ENCODE measurements around the gene USP14.

Gene USP14

DNA sequence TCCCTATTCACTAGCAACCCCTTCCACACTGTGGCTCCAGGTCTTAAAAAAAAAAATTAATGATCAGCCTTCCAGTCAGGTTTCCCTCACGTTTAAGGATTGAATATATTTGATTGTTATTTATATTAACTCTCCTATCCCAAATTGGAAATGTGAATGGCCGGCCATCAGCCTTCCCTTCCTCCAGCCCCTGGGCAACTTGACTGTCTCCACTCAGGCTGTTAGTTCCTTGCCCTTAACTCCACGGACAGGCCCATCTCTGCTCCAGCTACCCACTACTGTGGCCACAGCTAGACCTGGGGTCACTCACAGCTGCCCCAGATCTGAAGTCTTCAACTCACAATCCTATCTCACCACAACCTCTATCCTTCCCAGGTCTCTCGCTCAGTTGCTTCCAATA, 69.5 kb downstream of the USP14 start:
- Histone ChIP-seq H3K4me3 (ENCODE audit: extremely low read depth, insufficient read depth, low read length, poor library complexity, severe bottlenecking) (no peak overlapping the region), H3K36me3 (ENCODE audit: control insufficient read depth, insufficient read depth, low read length) (peaks cover 55% of the 10 kb centered on the region), H3K9me3 (ENCODE audit: control insufficient read depth, low read length) (no peaks in the 10 kb centered on the region), H3K4me1 (ENCODE audit: control insufficient read depth, insufficient read depth, low read length, poor library complexity, severe bottlenecking) (no peaks in the 10 kb centered on the region), H3K27ac (ENCODE audit: low read depth, low read length, severe bottlenecking) (no peak overlapping the region)
- 100% methylated on average over 2 of the region's 4 CpGs for WGBS, 2 experiments (ENCODE audit: insufficient coverage in 2 of 2)

DNA sequence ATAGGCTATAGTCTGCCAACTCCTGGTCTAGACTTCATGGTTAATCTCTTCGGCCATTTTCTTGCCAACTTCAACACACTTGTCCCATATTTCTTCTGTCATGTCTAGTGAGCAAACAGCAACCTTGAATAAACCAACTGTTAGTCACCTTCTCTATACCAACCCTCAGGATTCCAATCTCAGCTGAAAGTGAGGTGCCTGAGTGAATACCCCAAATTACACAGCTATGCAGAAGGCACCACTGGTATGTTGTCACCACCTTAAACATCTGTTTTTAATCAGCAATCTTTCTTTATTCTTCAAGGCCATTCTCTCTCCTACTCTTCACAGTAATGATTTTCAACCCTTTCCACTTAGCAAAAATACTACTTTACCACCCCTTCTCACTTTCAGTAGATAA, 70.2 kb downstream of the USP14 start:
- Histone ChIP-seq H3K9me3 (ENCODE audit: control insufficient read depth, low read length) (no peaks in the 10 kb centered on the region), H3K4me1 (ENCODE audit: control insufficient read depth, insufficient read depth, low read length, poor library complexity, severe bottlenecking) (no peaks in the 10 kb centered on the region), H3K4me3 (ENCODE audit: extremely low read depth, insufficient read depth, low read length, poor library complexity, severe bottlenecking) (no peak overlapping the region), H3K36me3 (ENCODE audit: control insufficient read depth, insufficient read depth, low read length) (peaks cover 48% of the 10 kb centered on the region), H3K27ac (ENCODE audit: low read depth, low read length, severe bottlenecking) (no peak overlapping the region)
- 100% methylated on average over 1 of the region's 1 CpG for WGBS, 2 experiments (ENCODE audit: insufficient coverage in 2 of 2)

DNA sequence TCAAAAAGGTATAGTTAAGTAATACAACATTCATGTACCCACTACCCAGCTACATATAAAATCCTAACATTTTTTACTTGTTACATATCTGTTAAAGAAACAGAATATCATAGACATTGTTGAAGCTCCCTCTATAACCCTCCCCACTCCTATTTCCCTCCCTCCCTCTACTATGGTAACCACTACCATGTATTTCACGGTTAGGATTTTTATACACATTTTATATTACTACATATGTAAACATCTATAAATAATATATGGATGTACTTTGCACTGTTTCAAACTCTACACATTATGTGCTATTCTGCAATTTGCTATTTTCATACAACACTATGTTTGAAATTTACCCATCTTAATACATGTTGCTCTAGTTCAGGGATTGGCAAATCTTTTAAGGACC, 73.2 kb downstream of the USP14 start:
- Histone ChIP-seq H3K4me1 (ENCODE audit: control insufficient read depth, insufficient read depth, low read length, poor library complexity, severe bottlenecking) (no peaks in the 10 kb centered on the region), H3K27ac (ENCODE audit: low read depth, low read length, severe bottlenecking) (no peak overlapping the region), H3K36me3 (ENCODE audit: control insufficient read depth, insufficient read depth, low read length) (peaks cover 26% of the 10 kb centered on the region), H3K4me3 (ENCODE audit: extremely low read depth, insufficient read depth, low read length, poor library complexity, severe bottlenecking) (no peak overlapping the region), H3K9me3 (ENCODE audit: control insufficient read depth, low read length) (no peaks in the 10 kb centered on the region)
- no CpG with 5 or more reads among the region's 1 CpG for whole genome bisulfite sequencing, 2 experiments (ENCODE audit: insufficient coverage in 2 of 2)

DNA sequence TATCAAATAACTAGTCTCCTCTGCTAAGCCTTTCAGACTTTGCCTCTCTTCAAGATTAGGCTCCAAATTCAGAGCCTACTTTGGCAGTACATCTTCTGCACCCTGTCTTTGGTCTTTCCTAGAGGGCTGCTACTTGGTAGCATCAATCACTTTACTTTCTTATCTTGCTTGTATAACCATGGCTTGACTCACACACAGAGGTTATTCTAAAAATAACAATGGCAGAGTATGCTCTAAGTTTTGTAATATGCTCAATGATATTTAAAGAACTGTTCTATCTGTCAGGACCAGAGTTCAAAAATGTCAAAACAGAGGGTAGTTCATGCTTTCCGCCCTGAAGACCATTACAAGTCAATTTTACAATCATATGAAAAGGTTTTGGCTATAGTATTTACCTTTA, 81.8 kb downstream of the USP14 start:
- no peaks in the 10 kb centered on the region for H3K4me1 ChIP-seq (ENCODE audit: control insufficient read depth, insufficient read depth, low read length, poor library complexity, severe bottlenecking)
- no CpG with 5 or more reads among the region's 1 CpG for whole genome bisulfite sequencing, 2 experiments (ENCODE audit: insufficient coverage in 2 of 2)
- H3K36me3 ChIP-seq (ENCODE audit: control insufficient read depth, insufficient read depth, low read length): peaks cover 59% of the 10 kb centered on the region
- H3K4me3 ChIP-seq (ENCODE audit: extremely low read depth, insufficient read depth, low read length, poor library complexity, severe bottlenecking): no peak overlapping the region
- no peak overlapping the region for H3K27ac ChIP-seq (ENCODE audit: low read depth, low read length, severe bottlenecking)
- peaks cover 4% of the 10 kb centered on the region for H3K9me3 ChIP-seq (ENCODE audit: control insufficient read depth, low read length)

DNA sequence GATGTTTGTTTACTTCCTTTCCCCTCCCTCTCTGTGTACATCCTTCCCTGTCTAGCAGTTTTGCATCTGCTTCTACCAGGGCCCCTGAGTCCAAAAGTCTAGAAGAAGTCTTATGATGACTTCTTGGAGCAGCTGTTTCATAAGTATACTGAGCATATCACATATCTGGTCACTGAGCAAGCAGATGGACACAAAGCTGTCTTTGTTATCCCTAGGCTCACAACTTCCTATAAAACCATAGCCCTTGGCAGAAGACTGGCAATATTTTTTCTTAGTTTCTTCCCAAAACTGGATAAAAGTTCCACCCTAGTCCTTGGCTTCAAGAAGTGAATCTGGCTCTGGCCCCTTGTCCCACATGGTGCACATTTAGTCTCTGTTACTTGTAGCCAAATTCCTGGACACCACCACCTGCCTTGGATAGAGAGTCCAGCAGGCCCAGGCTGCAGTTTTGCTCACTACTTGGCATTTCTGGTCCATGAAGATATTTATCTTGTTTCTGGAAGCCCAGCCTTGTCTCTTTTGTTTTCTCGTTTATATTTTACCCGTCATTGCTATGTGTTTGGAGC, 87.0 kb downstream of the USP14 start:
- 100% methylated on average over 1 of the region's 2 CpGs; no CpG with 5 or more reads in 1 of the 2 experiments for whole genome bisulfite sequencing, 2 experiments (ENCODE audit: insufficient coverage in 2 of 2)
- H3K9me3 ChIP-seq (ENCODE audit: control insufficient read depth, low read length): peaks cover 4% of the 10 kb centered on the region
- peaks cover 81% of the 10 kb centered on the region for H3K36me3 ChIP-seq (ENCODE audit: control insufficient read depth, insufficient read depth, low read length)
- no peak overlapping the region for H3K27ac ChIP-seq (ENCODE audit: low read depth, low read length, severe bottlenecking)
- H3K4me1 ChIP-seq (ENCODE audit: control insufficient read depth, insufficient read depth, low read length, poor library complexity, severe bottlenecking): no peaks in the 10 kb centered on the region
- H3K4me3 ChIP-seq (ENCODE audit: extremely low read depth, insufficient read depth, low read length, poor library complexity, severe bottlenecking): no peak overlapping the region

DNA sequence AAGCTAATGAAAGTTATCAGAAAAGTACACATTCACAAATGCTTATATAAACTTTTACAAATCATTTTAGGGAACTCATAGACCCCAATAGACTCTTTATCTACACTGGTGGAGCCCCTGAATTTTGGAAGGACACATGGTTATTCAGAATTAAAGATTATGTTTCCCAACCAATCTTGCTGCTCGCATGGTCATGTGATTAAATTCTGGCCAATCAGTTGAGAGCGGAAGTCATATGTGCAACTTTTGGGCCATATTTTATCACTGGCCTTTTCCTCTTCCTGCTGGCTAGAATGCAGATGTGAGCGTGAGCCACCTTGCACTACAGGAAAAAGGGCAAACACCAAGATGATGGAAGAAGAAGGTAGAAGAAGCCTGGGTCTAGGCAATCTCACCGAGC, 89.7 kb downstream of the USP14 start:
- H3K4me1 ChIP-seq (ENCODE audit: control insufficient read depth, insufficient read depth, low read length, poor library complexity, severe bottlenecking): no peaks in the 10 kb centered on the region
- peaks cover 81% of the 10 kb centered on the region for H3K36me3 ChIP-seq (ENCODE audit: control insufficient read depth, insufficient read depth, low read length)
- H3K4me3 ChIP-seq (ENCODE audit: extremely low read depth, insufficient read depth, low read length, poor library complexity, severe bottlenecking): no peak overlapping the region
- H3K9me3 ChIP-seq (ENCODE audit: control insufficient read depth, low read length): no peaks in the 10 kb centered on the region
- H3K27ac ChIP-seq (ENCODE audit: low read depth, low read length, severe bottlenecking): no peak overlapping the region
- 86 to 100% methylated on average over 3 of the region's 4 CpGs for WGBS, 2 experiments (ENCODE audit: insufficient coverage in 2 of 2)

DNA sequence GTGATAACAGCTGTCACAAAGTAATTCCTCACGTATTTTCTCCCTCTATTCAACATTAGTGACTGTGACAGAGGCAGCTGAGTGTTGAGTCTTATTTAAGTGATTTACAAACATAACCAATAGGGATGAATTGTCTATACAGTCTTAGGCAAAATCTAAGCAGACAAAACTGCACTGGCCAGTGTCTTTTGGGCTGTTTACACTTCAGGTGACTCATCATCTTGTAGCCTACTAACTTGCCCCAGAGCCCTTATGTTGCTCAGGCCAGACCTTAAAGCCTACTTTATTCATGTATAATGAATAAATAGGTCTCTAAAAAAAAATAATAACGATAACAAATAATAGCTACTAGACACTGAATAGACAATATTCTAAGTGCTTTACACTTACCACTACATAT, 92.3 kb downstream of the USP14 start:
- no peak overlapping the region for H3K27ac ChIP-seq (ENCODE audit: low read depth, low read length, severe bottlenecking)
- H3K4me3 ChIP-seq (ENCODE audit: extremely low read depth, insufficient read depth, low read length, poor library complexity, severe bottlenecking): no peak overlapping the region
- no CpG with 5 or more reads among the region's 2 CpGs for WGBS, 2 experiments (ENCODE audit: insufficient coverage in 2 of 2)
- peaks cover 81% of the 10 kb centered on the region for H3K36me3 ChIP-seq (ENCODE audit: control insufficient read depth, insufficient read depth, low read length)
- no peaks in the 10 kb centered on the region for H3K4me1 ChIP-seq (ENCODE audit: control insufficient read depth, insufficient read depth, low read length, poor library complexity, severe bottlenecking)
- no peaks in the 10 kb centered on the region for H3K9me3 ChIP-seq (ENCODE audit: control insufficient read depth, low read length)

DNA sequence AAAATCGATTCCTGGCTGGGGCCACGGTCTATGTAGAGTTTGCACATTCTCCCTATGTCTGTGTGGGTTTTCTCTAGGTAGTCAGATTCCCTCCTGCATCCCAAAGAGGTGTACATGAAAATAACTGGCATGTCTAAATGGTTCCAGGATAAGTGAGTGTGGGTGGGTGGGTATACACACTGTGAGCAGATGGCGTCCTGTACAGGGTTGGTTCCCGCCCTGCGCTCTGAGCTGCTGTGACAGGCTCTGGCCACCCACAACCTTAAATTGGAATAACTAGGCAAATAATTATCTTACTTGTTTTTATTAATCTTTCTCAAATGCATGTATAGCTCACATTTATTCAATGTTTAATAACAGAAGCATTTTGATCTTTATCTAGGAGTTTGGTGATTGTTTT, 93.2 kb downstream of the USP14 start:
- Histone ChIP-seq H3K27ac (ENCODE audit: low read depth, low read length, severe bottlenecking) (no peak overlapping the region), H3K4me3 (ENCODE audit: extremely low read depth, insufficient read depth, low read length, poor library complexity, severe bottlenecking) (no peak overlapping the region), H3K9me3 (ENCODE audit: control insufficient read depth, low read length) (no peaks in the 10 kb centered on the region), H3K4me1 (ENCODE audit: control insufficient read depth, insufficient read depth, low read length, poor library complexity, severe bottlenecking) (no peaks in the 10 kb centered on the region), H3K36me3 (ENCODE audit: control insufficient read depth, insufficient read depth, low read length) (peaks cover 85% of the 10 kb centered on the region)
- WGBS, 2 experiments (ENCODE audit: insufficient coverage in 2 of 2): 100% methylated on average over 2 of the region's 5 CpGs; no CpG with 5 or more reads in 1 of the 2 experiments

DNA sequence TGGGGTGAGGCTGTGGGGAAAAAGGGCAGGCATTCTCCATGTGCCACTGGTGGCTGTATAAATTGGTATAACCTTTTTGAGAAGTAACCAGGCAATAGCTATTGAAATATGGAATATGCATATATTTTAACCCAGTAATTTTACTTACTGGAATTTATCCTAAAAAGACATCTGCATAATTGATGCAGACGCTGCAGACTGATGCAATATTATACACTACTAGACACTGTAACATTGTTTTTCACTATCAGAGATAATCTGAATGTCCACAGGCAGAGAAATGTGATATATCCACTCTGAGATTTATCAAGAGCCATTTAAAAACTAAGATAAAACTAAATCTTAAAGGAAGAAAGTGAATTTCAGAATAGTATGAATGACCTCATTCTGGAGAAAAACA, 94.8 kb downstream of the USP14 start:
- Histone ChIP-seq H3K9me3 (ENCODE audit: control insufficient read depth, low read length) (no peaks in the 10 kb centered on the region), H3K4me1 (ENCODE audit: control insufficient read depth, insufficient read depth, low read length, poor library complexity, severe bottlenecking) (no peaks in the 10 kb centered on the region), H3K4me3 (ENCODE audit: extremely low read depth, insufficient read depth, low read length, poor library complexity, severe bottlenecking) (no peak overlapping the region), H3K27ac (ENCODE audit: low read depth, low read length, severe bottlenecking) (no peak overlapping the region), H3K36me3 (ENCODE audit: control insufficient read depth, insufficient read depth, low read length) (peaks cover 81% of the 10 kb centered on the region)
- WGBS, 2 experiments (ENCODE audit: insufficient coverage in 2 of 2): 100% methylated on average over 1 of the region's 1 CpG; no CpG with 5 or more reads in 1 of the 2 experiments

DNA sequence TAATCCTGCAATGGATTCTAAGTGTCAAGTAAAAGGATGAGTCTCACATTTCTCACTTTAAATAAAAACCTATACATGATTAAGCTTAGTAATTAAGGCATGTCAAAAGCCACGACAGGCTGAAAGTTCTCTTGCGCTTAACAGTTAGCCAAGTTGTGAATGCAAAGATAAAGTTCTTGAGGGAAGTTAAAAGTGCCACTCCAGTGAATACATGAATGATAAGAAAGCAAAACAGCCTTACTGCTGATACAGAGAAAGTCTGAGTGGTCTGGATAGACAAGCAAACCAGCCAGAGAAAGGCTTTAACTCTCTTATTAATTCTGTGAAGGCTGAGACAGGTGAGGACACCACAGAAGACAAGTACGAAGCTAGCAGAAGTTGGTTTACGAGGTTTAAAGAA, 96.8 kb downstream of the USP14 start:
- no peak overlapping the region for H3K27ac ChIP-seq (ENCODE audit: low read depth, low read length, severe bottlenecking)
- H3K9me3 ChIP-seq (ENCODE audit: control insufficient read depth, low read length): no peaks in the 10 kb centered on the region
- H3K4me1 ChIP-seq (ENCODE audit: control insufficient read depth, insufficient read depth, low read length, poor library complexity, severe bottlenecking): no peaks in the 10 kb centered on the region
- no peak overlapping the region for H3K4me3 ChIP-seq (ENCODE audit: extremely low read depth, insufficient read depth, low read length, poor library complexity, severe bottlenecking)
- 94 to 100% methylated on average over 2 to 4 of the region's 4 CpGs for WGBS, 2 experiments (ENCODE audit: insufficient coverage in 2 of 2)
- peaks cover 65% of the 10 kb centered on the region for H3K36me3 ChIP-seq (ENCODE audit: control insufficient read depth, insufficient read depth, low read length)

DNA sequence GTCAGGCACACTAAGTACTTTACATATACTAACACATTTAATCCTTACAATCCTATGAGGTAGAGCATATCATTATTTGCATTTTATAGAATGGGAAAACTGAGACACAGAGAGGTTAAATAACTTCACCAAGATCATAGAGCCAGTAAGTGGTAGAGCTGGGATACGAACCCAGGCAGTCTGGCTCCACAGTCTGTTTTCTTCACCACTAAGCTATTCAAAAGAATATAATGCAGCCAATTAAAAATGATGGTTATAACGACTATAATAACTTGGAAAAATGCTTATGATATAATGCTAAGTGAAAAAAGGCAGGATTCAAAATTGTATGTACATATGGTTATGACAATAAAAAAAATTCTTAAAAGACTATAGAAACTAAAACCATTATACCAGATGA, 102.2 kb downstream of the USP14 start:
- H3K36me3 ChIP-seq (ENCODE audit: control insufficient read depth, insufficient read depth, low read length): peaks cover 49% of the 10 kb centered on the region
- WGBS, 2 experiments (ENCODE audit: insufficient coverage in 2 of 2): no CpG with 5 or more reads among the region's 2 CpGs
- H3K4me1 ChIP-seq (ENCODE audit: control insufficient read depth, insufficient read depth, low read length, poor library complexity, severe bottlenecking): no peaks in the 10 kb centered on the region
- H3K27ac ChIP-seq (ENCODE audit: low read depth, low read length, severe bottlenecking): no peak overlapping the region
- H3K4me3 ChIP-seq (ENCODE audit: extremely low read depth, insufficient read depth, low read length, poor library complexity, severe bottlenecking): no peak overlapping the region
- H3K9me3 ChIP-seq (ENCODE audit: control insufficient read depth, low read length): no peaks in the 10 kb centered on the region
